ENCODE results near the gene LIPA. TPM values are rescaled to one million over a fixed set of nuclear protein-coding genes. Genes with fewer than 3 reads are reported as not detected.

Gene LIPA
- total and polyA plus RNA-seq, 8 donors = 58.0 to 137 (median 63.7) TPM

GRCh38 chr10:89242345-89242684 lies 9.3 kb downstream of the LIPA start:
- Histone ChIP-seq H3K36me3 (peaks cover 0 to 11% of the 10 kb centered on the region in 2 donors), H3K4me3 (no peak overlapping the region), H3K9me3 (no peaks in the 10 kb centered on the region), H3K27me3 (no peaks in the 10 kb centered on the region), H3K27ac (peak overlapping the region in 1 of 2 donors; percentile 72), H3K4me1 (peaks cover 0 to 38% of the 10 kb centered on the region in 2 donors)
- intact Hi-C loops (cut with DNase I) = no loop called here
- ATAC-seq (peak; percentile 41), DNase-seq (no peak)
- TF ChIP-seq, protein P1, sequence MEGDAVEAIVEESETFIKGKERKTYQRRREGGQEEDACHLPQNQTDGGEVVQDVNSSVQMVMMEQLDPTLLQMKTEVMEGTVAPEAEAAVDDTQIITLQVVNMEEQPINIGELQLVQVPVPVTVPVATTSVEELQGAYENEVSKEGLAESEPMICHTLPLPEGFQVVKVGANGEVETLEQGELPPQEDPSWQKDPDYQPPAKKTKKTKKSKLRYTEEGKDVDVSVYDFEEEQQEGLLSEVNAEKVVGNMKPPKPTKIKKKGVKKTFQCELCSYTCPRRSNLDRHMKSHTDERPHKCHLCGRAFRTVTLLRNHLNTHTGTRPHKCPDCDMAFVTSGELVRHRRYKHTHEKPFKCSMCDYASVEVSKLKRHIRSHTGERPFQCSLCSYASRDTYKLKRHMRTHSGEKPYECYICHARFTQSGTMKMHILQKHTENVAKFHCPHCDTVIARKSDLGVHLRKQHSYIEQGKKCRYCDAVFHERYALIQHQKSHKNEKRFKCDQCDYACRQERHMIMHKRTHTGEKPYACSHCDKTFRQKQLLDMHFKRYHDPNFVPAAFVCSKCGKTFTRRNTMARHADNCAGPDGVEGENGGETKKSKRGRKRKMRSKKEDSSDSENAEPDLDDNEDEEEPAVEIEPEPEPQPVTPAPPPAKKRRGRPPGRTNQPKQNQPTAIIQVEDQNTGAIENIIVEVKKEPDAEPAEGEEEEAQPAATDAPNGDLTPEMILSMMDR (IDR thresholded peaks at IDR 0.05) = no peak

GRCh38 chr10:89241486-89242344 lies 9.9 kb downstream of the LIPA start:
- no peak overlapping the region for H3K4me3 ChIP-seq
- peaks cover 0 to 11% of the 10 kb centered on the region in 2 donors for H3K36me3 ChIP-seq
- TF ChIP-seq, protein P1 (IDR thresholded peaks at IDR 0.05) = no peak
- peaks cover 0 to 38% of the 10 kb centered on the region in 2 donors for H3K4me1 ChIP-seq
- intact Hi-C loops (cut with DNase I) = no loop called here
- no peaks in the 10 kb centered on the region for H3K27me3 ChIP-seq
- peak overlapping the region; percentile 24 to 72 for H3K27ac ChIP-seq
- no peaks in the 10 kb centered on the region for H3K9me3 ChIP-seq
- peak in 1 of 4 donors; percentile 49 for DNase-seq
- peak; percentile 82 for ATAC-seq

GRCh38 chr10:89241026-89241425 lies 10.5 kb downstream of the LIPA start:
- Histone ChIP-seq H3K4me1 (peaks cover 0 to 38% of the 10 kb centered on the region in 2 donors), H3K4me3 (no peak overlapping the region), H3K9me3 (no peaks in the 10 kb centered on the region), H3K27me3 (no peaks in the 10 kb centered on the region), H3K36me3 (peaks cover 0 to 11% of the 10 kb centered on the region in 2 donors), H3K27ac (peak overlapping the region in 1 of 2 donors; percentile 24)
- DNase-seq (no peak), ATAC-seq (no peak)
- TF ChIP-seq, protein P1 (IDR thresholded peaks at IDR 0.05) = no peak
- intact Hi-C loops (cut with DNase I) = no loop called here

DNA sequence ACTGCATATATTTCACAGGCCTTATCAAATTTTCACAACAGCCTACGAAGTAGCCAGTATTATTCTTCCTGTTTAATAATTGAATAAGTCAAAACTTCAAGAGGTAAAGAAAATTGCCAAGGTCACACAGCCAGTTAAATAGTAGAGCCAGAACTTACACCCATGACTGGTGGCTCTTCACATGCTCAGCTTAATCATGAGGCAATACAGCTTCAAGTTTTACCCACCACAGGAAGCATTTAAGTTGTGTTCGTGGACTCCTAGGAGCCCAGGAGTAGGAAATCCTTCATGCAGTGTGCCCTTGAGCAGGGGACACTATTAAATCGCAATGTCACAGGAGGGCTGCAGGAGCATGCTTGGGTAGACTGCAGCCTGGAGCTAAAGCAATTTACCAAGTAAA lies 11.1 kb downstream of the LIPA start:
- intact Hi-C loops (cut with DNase I) = no loop called here
- no peaks in the 10 kb centered on the region for H3K27me3 ChIP-seq
- TF ChIP-seq, protein P1 (IDR thresholded peaks at IDR 0.05) = no peak
- H3K27ac ChIP-seq = no peak overlapping the region
- H3K4me1 ChIP-seq = peaks cover 0 to 38% of the 10 kb centered on the region in 2 donors
- no peaks in the 10 kb centered on the region for H3K9me3 ChIP-seq
- peaks cover 0 to 11% of the 10 kb centered on the region in 2 donors for H3K36me3 ChIP-seq
- ATAC-seq (no peak), DNase-seq (no peak)
- H3K4me3 ChIP-seq = no peak overlapping the region

DNA sequence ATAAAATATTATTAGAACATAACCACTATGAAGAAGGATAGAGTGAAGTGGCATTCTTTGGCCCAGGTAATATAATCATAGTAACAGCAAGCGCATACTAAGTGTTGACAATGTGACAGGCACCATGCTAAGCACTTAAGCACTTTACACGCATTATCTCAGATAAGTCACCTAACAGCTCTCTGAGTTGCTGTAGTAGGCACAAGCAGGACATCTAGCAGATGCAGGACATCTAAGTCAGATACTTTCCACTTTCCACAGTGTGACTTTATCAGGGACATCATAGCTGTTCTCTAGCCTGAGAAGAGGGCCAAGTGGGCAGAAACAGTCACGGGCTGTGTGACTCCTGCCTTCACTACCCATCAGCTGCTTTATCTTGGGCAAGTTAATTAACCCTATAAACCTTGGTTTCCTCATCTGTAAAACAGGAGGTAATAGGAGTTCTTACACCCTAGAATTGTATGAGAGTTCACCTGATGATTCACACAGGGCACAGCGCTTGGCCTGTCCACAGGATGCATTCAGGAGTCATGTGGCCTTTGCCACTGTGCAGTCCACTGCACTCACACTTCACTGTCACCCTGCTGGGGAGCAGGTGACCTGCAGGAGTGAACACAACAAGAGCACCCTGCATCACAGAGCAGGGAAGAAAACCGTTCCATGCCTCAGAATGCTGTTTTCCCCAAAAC lies 12.5 kb downstream of the LIPA start:
- no peaks in the 10 kb centered on the region for H3K9me3 ChIP-seq
- no peak overlapping the region for H3K4me3 ChIP-seq
- ATAC-seq (no peak), DNase-seq (no peak)
- H3K36me3 ChIP-seq = peaks cover 0 to 11% of the 10 kb centered on the region in 2 donors
- intact Hi-C loops (cut with DNase I) = no loop called here
- H3K27me3 ChIP-seq = no peaks in the 10 kb centered on the region
- H3K4me1 ChIP-seq = peaks cover 0 to 49% of the 10 kb centered on the region in 2 donors
- TF ChIP-seq, protein P1 (IDR thresholded peaks at IDR 0.05) = no peak
- no peak overlapping the region for H3K27ac ChIP-seq
